H7 (cell line): ENCODE measurements around the gene PARD3B. TPM values are rescaled to one million over a fixed set of nuclear protein-coding genes. Genes with fewer than 3 reads are reported as not detected.

Experiments used
- DNase-seq: peaks from one replicate; pipeline ENCODE4 v3.0.0; 2012
- H3K27me3 ChIP-seq: 2 replicates; pipeline ENCODE4 v1.6.0; 2011; ENCODE audit warnings: mild to moderate bottlenecking, low read length; ENCODE audit not compliant: control insufficient read depth, insufficient read depth
- H3K36me3 ChIP-seq: replicated peaks from 2 replicates; pipeline ENCODE4 v1.5.1; 2011; ENCODE audit warnings: low read length; ENCODE audit not compliant: control insufficient read depth, insufficient read depth
- H3K4me3 ChIP-seq: 2 replicates; pipeline ENCODE4 v1.5.1; 2011; ENCODE audit warnings: low read depth, mild to moderate bottlenecking, control low read depth, low read length, moderate library complexity; ENCODE audit not compliant: insufficient read depth
- total RNA-seq: library from RNA; depleted of rRNA; stranded (reverse); fragments of >200 nt; shearing (Covaris generic); gene quantifications from 2 replicates; pipeline ENCODE4 v1.2.3, GENCODE V29; 2014

PARD3B gene
- total RNA-seq, 1 experiment from 2014 or later, result 2.3 TPM

DNA sequence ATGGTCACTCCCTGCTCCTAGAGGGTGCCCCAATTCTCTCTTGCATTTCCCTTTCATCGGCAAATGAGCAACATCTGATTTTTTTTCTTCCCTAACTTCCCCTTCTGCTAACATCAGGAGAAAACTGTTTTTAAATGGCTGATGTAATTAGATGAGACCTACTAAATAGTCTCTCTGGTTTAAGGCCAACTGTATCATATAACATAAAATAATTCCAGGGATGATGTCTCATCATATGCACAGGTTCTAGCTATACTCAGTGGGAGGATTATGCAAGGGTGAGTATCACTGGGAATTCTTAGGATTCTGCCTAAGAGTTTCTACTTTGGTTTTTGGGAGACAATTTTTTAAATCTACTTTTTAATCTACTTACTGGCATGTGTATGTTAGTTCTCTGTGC lies 193.4 kb downstream of the PARD3B start:
- H3K36me3 ChIP-seq, result no peaks in the 10 kb centered on the region
- H3K4me3 ChIP-seq, result no peak overlapping the region
- DNase-seq, result no peak
- no peaks in the 10 kb centered on the region for H3K27me3 ChIP-seq

DNA sequence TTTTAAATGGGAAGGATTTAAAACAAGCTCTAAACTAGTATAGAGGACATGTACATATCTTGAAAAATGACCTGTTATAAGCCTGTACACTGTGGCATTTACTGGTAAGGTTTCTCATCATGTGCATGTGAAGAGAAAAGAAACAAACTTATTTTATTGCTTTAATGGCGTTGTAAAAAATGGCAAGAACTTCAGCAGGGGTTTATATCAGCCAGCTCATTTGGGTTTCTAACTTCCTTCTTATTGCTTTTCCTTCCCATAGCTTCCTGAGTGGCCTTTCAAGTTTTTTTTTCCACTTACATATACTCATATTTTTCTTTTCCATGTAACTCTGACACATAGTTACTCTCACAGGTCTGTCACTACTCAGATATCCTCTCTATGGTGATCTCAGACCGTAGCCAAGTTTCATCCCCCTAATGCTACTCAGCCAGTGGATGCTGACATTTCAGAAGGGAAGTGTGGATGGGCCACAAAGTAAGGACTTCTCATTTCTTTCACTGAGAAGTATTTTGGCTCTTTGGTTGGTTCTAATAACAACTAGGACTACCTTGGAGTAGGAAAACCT lies 198.2 kb downstream of the PARD3B start:
- no peak for DNase-seq
- Histone ChIP-seq H3K36me3 (no peaks in the 10 kb centered on the region), H3K27me3 (no peaks in the 10 kb centered on the region), H3K4me3 (no peak overlapping the region)

DNA sequence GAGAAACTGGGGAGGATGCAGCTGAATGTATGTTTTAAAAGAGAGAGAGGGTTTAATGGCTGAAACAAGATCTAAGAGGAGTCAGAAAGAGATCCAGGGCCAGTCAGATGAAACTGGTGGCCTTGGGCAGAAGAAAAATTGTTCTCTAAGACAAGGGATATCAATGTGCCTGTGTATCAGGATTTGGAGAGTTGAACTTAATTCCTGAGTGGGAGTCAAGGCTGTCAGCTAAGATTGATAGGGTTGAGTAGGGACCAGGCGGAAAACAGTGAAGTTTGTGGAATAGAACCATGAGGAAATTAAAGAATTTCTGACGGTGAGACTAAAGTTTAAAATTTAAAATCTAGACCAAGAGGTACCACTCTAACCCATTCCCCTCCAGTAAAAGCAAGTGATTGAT lies 199.2 kb downstream of the PARD3B start:
- no peak for DNase-seq
- no peaks in the 10 kb centered on the region for H3K36me3 ChIP-seq
- H3K4me3 ChIP-seq, result no peak overlapping the region
- no peaks in the 10 kb centered on the region for H3K27me3 ChIP-seq

DNA sequence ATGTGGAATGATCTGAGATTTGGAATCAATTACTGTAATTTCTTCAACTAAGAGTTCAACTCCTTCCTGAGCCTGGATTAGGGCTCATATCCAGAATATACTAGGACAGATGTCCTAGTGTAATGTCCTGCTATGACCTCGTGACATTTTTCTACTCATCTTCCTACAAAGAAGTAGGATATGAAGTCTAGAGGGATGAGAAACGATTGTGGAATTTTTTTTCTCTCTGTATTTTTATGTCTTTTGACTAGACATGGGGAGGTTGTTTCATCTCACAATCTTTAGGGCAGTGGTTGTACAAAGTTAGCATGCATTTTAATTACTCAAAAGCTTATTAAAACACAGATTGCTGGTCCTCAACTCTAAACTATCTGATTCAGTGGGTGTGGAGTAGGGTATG lies 203.0 kb downstream of the PARD3B start:
- H3K27me3 ChIP-seq, result no peaks in the 10 kb centered on the region
- no peaks in the 10 kb centered on the region for H3K36me3 ChIP-seq
- no peak for DNase-seq
- no peak overlapping the region for H3K4me3 ChIP-seq

DNA sequence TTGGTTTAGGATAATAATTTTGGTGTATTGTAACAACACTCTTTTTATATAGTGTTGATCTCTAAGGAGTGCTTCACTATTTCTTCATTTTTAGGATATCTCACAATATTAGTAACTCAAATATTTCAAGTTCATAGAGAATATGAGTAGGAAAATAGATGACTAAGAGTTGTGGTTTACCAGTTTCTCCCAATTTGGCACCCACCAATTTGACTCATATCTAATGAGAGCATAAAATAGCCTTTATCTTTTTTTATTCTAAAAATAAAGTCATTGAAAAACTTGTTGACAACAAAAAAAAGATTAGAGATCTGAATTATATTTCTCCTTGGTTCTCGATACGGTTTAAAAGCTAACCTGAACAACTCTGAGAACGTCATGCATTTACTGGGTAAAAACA lies 204.0 kb downstream of the PARD3B start:
- Histone ChIP-seq H3K36me3 (no peaks in the 10 kb centered on the region), H3K27me3 (no peaks in the 10 kb centered on the region), H3K4me3 (no peak overlapping the region)
- DNase-seq, result no peak

DNA sequence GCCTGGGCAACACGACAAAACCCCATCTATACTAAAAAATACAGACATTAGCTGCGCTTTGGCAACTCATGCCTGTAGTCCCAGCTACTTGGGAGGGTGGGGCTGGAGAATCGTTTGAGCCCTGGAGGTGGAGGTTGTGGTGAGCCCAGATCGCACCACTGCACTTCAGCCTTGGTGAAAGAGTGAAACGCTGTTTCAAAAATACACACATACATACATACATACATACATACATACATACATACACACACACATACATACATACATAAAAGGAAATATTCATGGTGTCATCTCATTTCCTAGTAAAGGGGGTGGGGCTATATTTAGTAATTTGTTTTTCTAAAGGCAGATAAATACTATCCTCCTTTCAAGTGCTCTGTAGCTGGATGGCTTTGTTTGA lies 205.1 kb downstream of the PARD3B start:
- H3K27me3 ChIP-seq, result no peaks in the 10 kb centered on the region
- no peak for DNase-seq
- no peak overlapping the region for H3K4me3 ChIP-seq
- H3K36me3 ChIP-seq, result no peaks in the 10 kb centered on the region

DNA sequence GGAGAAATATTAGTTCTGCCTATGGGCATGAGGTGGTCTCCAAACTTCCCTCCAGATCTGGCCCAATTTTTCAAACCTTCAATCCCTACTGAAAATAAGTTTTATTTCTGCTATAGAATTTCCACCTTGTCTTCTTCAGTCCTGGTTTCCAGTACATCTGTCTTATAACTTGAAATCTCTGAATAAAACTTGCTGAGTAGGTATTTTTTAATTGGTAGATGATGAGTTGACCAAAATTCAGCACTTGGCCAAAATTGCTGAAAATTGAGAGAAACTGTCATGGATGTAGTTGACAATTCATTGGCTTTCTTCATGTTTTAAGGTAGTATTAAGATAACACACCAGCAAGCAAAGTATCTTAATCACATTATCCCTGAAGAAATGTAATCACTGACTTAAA lies 206.2 kb downstream of the PARD3B start:
- no peaks in the 10 kb centered on the region for H3K36me3 ChIP-seq
- H3K27me3 ChIP-seq, result no peaks in the 10 kb centered on the region
- H3K4me3 ChIP-seq, result no peak overlapping the region
- DNase-seq, result no peak

DNA sequence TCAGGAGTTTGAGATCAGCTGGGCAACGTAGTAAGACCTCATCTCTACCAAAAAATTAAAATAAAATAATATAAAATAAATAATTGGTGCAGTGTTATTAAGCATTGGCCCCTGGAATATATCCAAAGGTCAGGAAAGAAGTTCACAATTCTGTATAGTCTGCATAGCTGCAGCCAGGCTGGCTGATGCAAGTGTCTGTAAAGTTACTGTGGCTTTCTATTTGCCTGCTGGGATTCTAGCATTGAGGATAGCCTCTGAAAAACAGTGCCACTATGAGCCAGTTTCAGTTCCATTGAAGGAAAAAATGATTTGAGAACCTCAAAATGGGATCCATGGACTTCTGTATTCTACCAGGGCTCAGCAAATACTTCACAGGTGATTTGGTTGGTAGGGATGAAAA lies 208.6 kb downstream of the PARD3B start:
- H3K4me3 ChIP-seq, result no peak overlapping the region
- no peak for DNase-seq
- no peaks in the 10 kb centered on the region for H3K36me3 ChIP-seq
- no peaks in the 10 kb centered on the region for H3K27me3 ChIP-seq

DNA sequence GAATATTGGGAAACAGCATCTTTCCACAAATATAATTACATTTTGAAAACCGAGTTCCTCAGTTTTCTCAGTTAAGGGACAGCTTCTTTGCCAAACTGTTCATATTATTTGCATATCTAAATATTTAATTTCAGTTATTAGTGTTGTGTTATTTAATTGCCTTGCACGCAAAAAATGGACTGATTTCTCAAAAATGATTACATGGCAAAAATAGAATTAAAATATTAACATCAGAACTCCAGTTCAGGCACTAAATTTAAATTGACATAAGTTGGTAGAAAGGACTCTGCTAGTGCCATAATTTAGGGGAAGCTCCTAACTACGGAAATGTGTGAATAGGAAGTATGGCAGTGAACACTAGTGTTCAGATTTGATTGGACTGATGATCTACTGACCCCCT lies 209.6 kb downstream of the PARD3B start:
- DNase-seq, result no peak
- H3K36me3 ChIP-seq, result no peaks in the 10 kb centered on the region
- no peak overlapping the region for H3K4me3 ChIP-seq
- no peaks in the 10 kb centered on the region for H3K27me3 ChIP-seq

DNA sequence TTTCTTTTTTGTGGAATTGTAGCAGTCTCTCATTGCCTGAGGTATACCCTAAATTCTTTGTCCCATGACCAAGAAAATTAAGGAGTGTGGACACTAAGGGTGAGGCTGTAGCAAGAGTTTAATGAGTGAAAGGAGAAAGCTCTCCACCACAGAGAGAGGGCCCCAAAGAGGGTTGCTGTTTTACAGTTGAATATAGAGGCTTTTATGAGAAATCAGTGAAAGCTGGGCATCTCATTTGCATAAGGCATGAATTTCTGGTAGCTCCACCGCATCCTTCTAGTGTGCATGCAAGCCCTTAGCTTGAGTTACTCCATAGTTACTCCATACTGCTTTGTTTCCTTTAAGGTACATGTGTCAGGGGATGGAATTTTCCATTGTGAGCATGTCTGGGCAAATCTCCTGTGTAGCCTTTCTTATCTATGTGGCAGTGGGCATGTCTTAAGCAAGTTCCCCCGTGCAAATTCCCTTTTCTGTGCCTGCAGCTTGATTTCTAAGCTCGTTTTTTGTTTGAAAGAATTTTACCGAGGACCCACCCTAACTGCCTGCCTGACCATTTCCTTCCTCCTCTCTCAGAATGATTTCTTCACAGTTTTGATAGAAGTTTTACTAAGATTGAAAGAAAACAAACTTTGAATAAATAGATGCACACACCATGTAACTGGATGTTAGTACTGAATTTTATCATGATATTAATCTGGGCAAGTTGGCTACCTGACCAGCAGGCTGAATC lies 218.9 kb downstream of the PARD3B start:
- H3K36me3 ChIP-seq, result no peaks in the 10 kb centered on the region
- H3K27me3 ChIP-seq, result no peaks in the 10 kb centered on the region
- no peak for DNase-seq
- no peak overlapping the region for H3K4me3 ChIP-seq

DNA sequence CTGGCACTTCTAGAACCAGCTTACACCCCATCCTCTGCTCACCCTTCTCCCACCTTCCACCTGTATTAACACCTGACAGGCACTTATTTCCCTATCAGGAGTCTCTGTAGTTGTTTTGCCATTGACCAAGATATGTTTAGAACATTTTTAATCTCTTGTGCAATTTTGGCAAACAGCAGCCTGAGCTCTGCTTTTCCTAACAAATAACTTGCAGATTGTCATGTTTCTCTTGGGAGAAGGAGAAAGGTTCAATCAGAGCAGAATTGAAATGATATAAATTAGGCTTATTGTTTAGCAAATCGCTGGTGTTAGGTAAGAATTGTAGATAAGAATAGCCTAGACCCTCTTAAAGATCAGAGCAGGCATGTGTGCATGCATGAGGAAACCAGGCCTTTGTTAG lies 225.5 kb downstream of the PARD3B start:
- H3K27me3 ChIP-seq, result no peaks in the 10 kb centered on the region
- no peak for DNase-seq
- H3K4me3 ChIP-seq, result no peak overlapping the region
- no peaks in the 10 kb centered on the region for H3K36me3 ChIP-seq

DNA sequence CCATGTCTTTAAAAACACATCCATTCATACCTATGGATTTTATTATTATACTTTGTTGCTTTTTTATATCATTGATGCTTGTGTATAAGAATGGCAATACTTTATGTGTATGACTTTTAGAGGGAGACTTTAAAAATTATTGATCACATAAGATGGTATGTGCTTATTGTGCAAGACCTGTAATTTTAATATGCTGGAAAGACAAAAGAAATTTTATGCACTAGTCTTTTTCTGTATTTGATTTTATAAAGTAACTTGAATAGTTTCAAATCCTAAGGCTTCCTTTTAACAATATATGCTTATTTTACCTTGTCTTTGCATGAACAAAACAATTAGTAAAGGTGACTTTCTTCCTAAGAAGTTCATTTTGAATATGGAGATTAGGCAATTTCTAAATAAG lies 226.4 kb downstream of the PARD3B start:
- no peak for DNase-seq
- Histone ChIP-seq H3K4me3 (no peak overlapping the region), H3K36me3 (no peaks in the 10 kb centered on the region), H3K27me3 (no peaks in the 10 kb centered on the region)

DNA sequence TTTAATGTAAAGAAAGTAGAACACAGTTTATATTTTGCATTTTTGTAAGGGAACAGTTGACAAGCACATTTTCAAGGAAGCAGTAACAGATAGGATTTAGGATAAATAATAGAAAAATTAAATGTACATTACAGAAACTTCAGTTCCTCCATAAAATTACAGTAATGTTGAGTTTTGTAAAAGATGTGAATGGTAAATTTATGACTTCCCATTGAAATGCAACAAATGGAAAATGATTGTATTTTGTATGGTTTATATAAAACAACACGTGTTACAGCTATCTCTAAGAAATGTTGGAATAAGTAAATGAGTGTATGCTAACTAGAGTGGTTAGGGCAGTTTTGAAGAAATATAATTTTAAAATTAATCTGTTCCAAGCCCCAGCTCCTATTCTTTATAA lies 227.3 kb downstream of the PARD3B start:
- DNase-seq, result no peak
- H3K4me3 ChIP-seq, result no peak overlapping the region

DNA sequence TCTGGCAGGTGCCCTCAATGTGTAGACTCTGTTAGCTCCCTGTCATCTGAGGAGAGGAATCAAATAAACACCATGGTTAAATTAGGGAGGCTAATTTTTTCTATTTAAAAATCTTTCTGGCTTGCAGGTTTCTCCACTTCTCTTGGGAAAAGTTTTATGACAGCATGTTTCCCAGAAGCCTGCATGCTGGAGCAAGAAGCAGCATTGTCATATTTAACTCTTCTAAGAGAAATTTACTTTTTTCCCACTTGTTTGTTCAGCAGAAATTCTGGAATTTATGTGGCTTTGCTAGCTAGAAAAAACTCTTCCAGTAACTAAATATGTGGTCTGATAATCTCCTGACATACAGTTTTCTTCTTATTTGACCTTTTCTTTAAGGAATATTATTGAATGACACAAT lies 230.5 kb downstream of the PARD3B start:
- no peak for DNase-seq
- no peaks in the 10 kb centered on the region for H3K36me3 ChIP-seq
- H3K27me3 ChIP-seq, result no peaks in the 10 kb centered on the region
- H3K4me3 ChIP-seq, result no peak overlapping the region

More for the DNA sequence above, 227.3 kb downstream of the PARD3B start:
- Histone ChIP-seq H3K27me3 (no peaks in the 10 kb centered on the region), H3K36me3 (no peaks in the 10 kb centered on the region)

DNA sequence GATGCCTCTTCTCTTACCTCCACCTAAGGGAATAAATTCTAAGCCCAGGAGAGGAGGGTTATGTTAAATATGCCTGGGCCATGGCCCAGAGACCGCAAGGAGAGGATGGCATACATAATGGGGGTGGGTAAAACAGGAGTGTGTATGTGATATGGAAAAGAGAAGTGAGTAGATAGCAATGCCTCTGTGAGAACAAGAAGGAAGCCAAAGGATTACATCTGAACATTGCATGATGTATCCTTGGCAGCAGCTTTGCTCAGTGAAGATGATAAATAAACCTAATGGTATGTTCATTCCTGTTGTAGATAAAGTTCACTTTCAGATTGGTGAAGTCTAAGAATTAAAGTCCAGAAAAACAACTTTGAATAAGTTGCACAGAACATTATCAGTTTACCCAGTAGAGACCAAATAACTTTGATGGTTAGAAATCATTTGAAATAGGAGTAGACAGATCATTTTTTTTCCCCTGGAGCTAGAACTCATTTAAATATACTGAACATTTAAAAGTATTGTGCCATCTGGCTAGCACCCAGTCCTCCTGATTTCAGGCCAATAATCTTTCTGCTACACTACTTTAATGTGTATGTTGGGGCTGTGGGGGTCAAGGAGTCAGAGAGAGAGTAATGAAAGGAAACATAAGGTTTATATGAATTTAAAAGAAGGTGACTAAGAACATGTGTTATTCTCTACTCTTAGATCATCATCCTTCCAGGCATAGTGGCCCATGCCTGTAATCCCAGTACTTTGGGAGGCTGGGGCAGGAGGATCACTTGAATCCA lies 231.7 kb downstream of the PARD3B start:
- DNase-seq, result no peak
- Histone ChIP-seq H3K36me3 (no peaks in the 10 kb centered on the region), H3K27me3 (no peaks in the 10 kb centered on the region), H3K4me3 (no peak overlapping the region)
